Duodenal mucosa (tissue), 2 donors: Measurements from ENCODE around the gene UBXN11.

ENCODE experiments used
- H3K27ac ChIP-seq: one replicate; pipeline ENCODE4 v1.7.0; 2013; ENCODE audit warnings: low read depth, low read length
- H3K27me3 ChIP-seq, 2 donors: one replicate each; pipeline ENCODE4 v1.7.0; 2013; ENCODE audit warnings: low read length in 2 of 2, control low read depth in 1 of 2; ENCODE audit not compliant: insufficient read depth in 2 of 2, control insufficient read depth in 1 of 2
- H3K36me3 ChIP-seq, 2 donors: one replicate each; pipeline ENCODE4 v1.7.0; 2013; ENCODE audit warnings: low read length in 2 of 2, control low read depth in 1 of 2; ENCODE audit not compliant: insufficient read depth in 2 of 2, control insufficient read depth in 1 of 2
- H3K4me1 ChIP-seq, 2 donors: one replicate each; pipeline ENCODE4 v1.7.0; 2013; ENCODE audit warnings: low read length in 2 of 2, control low read depth in 1 of 2; ENCODE audit not compliant: insufficient read depth in 2 of 2, control insufficient read depth in 1 of 2
- H3K4me3 ChIP-seq, 2 donors: one replicate each; pipeline ENCODE4 v1.7.0; 2013; ENCODE audit warnings: low read length in 2 of 2, low read depth in 1 of 2
- H3K9ac ChIP-seq, 2 donors: one replicate each; pipeline ENCODE4 v1.7.0; 2013; ENCODE audit warnings: low read length in 2 of 2, low read depth in 1 of 2
- H3K9me3 ChIP-seq, 2 donors: one replicate each; pipeline ENCODE4 v1.7.0; 2013; ENCODE audit warnings: low read length in 2 of 2, control low read depth in 1 of 2; ENCODE audit not compliant: control insufficient read depth in 1 of 2

The UBXN11 gene

GRCh38 chr1:26350343-26350700 lies 43.9 kb upstream of the UBXN11 start:
- Histone ChIP-seq H3K4me3 (no peak overlapping the region), H3K36me3 (no peaks in the 10 kb centered on the region), H3K9me3 (no peaks in the 10 kb centered on the region), H3K9ac (no peak overlapping the region), H3K27ac (no peak overlapping the region), H3K27me3 (no peaks in the 10 kb centered on the region), H3K4me1 (peaks cover 37% of the 10 kb centered on the region in 2 donors)

- H3K27ac ChIP-seq = no peak overlapping the region
- H3K36me3 ChIP-seq = no peaks in the 10 kb centered on the region
- H3K9ac ChIP-seq = no peak overlapping the region
- H3K9me3 ChIP-seq = no peaks in the 10 kb centered on the region
- H3K4me1 ChIP-seq = peaks cover 32 to 33% of the 10 kb centered on the region in 2 donors
- H3K4me3 ChIP-seq = no peak overlapping the region
- H3K27me3 ChIP-seq = no peaks in the 10 kb centered on the region
Observed at GRCh38 chr1:26349877-26350244, 43.4 kb upstream of the UBXN11 start.

- no peak overlapping the region for H3K9ac ChIP-seq
- H3K9me3 ChIP-seq = no peaks in the 10 kb centered on the region
- no peaks in the 10 kb centered on the region for H3K36me3 ChIP-seq
- H3K4me1 ChIP-seq = peaks cover 27 to 28% of the 10 kb centered on the region in 2 donors
- H3K4me3 ChIP-seq = no peak overlapping the region
- H3K27me3 ChIP-seq = no peaks in the 10 kb centered on the region
- no peak overlapping the region for H3K27ac ChIP-seq
Observed at GRCh38 chr1:26349188-26349876, 42.9 kb upstream of the UBXN11 start.

GRCh38 chr1:26346274-26347033 lies 40.0 kb upstream of the UBXN11 start:
- H3K27ac ChIP-seq = no peak overlapping the region
- no peaks in the 10 kb centered on the region for H3K9me3 ChIP-seq
- no peak overlapping the region for H3K4me3 ChIP-seq
- no peak overlapping the region for H3K9ac ChIP-seq
- peaks cover 10 to 12% of the 10 kb centered on the region in 2 donors for H3K4me1 ChIP-seq
- H3K27me3 ChIP-seq = no peaks in the 10 kb centered on the region
- no peaks in the 10 kb centered on the region for H3K36me3 ChIP-seq

- Histone ChIP-seq H3K27me3 (no peaks in the 10 kb centered on the region), H3K27ac (no peak overlapping the region), H3K4me3 (no peak overlapping the region), H3K9ac (no peak overlapping the region), H3K4me1 (peaks cover 3 to 4% of the 10 kb centered on the region in 2 donors), H3K36me3 (no peaks in the 10 kb centered on the region), H3K9me3 (no peaks in the 10 kb centered on the region)
Observed at GRCh38 chr1:26345718-26346117, 39.3 kb upstream of the UBXN11 start.

DNA sequence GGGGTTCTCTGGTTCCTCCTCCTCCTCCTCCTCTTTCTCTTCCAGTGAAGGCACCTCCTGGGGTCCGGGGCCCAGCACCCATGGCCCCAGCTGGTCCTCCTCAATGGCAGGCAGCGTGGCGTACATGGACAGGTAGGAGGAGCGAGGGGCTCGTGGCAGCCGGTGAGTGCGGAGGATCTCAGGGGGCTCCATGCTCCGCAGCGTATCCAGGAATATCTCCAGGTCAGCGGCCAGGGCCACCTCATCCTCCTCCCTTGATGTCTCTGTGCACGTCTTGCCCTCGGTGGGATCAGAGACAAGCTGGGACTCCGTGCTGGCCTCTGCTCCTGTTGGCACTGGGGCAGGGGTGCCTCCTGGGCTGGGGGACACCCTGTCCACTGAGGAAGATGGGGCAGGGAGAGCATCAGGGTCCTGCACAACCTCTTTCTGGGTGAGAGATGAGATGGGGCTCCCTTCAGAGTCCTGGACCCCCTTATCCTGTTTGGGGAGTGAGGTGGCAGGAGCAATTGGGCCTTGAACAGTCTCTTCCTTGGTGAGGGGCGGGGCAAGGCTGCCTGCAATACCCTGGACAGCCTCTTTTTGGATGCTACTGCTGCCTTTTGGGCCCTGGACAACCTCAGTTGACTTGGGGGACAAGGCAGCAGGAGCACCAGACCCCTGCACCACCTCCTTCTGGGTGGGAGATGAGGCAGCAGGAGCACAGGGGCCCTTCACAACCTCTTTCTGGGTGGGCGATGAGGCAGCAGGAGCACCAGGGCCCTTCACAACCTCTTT lies 37.9 kb upstream of the UBXN11 start:
- H3K27ac ChIP-seq = no peak overlapping the region
- H3K4me3 ChIP-seq = no peak overlapping the region
- no peak overlapping the region for H3K9ac ChIP-seq
- H3K36me3 ChIP-seq = no peaks in the 10 kb centered on the region
- H3K27me3 ChIP-seq = no peaks in the 10 kb centered on the region
- H3K4me1 ChIP-seq = no peaks in the 10 kb centered on the region
- no peaks in the 10 kb centered on the region for H3K9me3 ChIP-seq

DNA sequence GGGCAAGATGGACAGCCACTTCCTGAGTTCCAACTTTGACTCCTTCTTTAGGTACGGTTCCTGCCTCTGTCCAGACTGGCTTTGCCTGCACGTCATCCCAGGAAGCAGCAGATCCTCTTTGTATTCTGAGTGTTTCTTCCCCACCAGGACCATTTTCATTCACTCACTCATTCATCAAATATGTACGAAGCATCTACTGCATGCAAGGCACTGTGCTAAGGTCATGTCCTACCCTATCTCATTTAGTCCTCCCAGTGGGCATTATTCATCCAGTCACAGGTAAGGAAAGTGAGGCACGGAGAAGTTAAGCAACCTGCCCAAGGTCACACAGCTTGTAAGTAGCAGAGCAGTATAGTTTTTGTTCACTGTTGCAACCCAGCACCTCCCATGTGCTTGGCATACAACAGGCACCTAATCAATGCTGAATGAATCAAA lies 33.6 kb upstream of the UBXN11 start:
- H3K9ac ChIP-seq = no peak overlapping the region
- no peaks in the 10 kb centered on the region for H3K9me3 ChIP-seq
- no peak overlapping the region for H3K27ac ChIP-seq
- peaks cover 0 to 3% of the 10 kb centered on the region in 2 donors for H3K36me3 ChIP-seq
- H3K4me3 ChIP-seq = no peak overlapping the region
- no peaks in the 10 kb centered on the region for H3K27me3 ChIP-seq
- peaks cover 6 to 10% of the 10 kb centered on the region in 2 donors for H3K4me1 ChIP-seq

DNA sequence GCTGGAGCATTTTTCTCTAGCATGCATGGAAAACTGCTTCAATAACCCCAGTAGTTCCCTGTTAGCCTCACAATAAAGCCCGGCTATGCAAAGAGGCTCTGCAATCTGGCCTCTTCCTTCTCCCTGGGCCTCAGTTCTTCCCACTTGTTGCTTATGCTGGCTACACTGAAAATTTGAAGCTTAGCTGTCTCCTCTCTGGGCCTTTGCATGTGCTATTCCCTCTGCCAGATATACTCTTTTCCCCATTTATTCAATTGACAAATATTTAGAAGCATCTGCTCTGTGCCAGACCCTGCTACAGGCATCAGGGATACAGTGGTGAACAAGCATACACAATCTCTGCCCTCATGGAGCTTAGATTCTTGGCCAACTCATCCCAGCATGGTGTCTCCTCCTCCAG lies 32.2 kb upstream of the UBXN11 start:
- no peaks in the 10 kb centered on the region for H3K9me3 ChIP-seq
- H3K27ac ChIP-seq = no peak overlapping the region
- H3K9ac ChIP-seq = no peak overlapping the region
- H3K4me1 ChIP-seq = peaks cover 6 to 10% of the 10 kb centered on the region in 2 donors
- peaks cover 0 to 3% of the 10 kb centered on the region in 2 donors for H3K36me3 ChIP-seq
- no peaks in the 10 kb centered on the region for H3K27me3 ChIP-seq
- no peak overlapping the region for H3K4me3 ChIP-seq

DNA sequence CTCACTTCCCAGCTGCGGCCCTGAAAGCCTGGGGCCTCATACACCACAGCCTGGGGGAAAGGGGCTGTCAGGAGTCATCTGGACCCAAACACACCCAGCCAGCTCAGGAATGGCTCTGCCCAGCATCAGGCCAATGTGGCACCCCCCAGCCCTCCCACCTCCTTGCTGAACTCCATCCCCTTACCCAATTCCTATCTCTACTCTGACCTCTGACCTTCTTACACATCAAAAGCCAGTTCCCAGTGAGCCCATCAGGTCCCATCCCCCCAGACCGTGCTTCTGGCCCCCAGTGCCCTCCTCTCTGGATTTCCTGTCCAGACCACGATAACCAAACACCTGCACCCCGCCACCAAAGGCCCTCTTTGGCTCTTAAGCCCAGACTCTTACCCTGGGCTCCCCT lies 31.2 kb upstream of the UBXN11 start:
- Histone ChIP-seq H3K36me3 (peaks cover 0 to 3% of the 10 kb centered on the region in 2 donors), H3K27ac (no peak overlapping the region), H3K4me1 (peaks cover 6 to 10% of the 10 kb centered on the region in 2 donors), H3K27me3 (no peaks in the 10 kb centered on the region), H3K4me3 (no peak overlapping the region), H3K9me3 (no peaks in the 10 kb centered on the region), H3K9ac (no peak overlapping the region)

GRCh38 chr1:26337206-26337535 lies 30.7 kb upstream of the UBXN11 start:
- peaks cover 0 to 3% of the 10 kb centered on the region in 2 donors for H3K36me3 ChIP-seq
- H3K4me1 ChIP-seq = peaks cover 6 to 10% of the 10 kb centered on the region in 2 donors
- H3K4me3 ChIP-seq = peak overlapping the region in 1 of 2 donors; percentile 78
- no peaks in the 10 kb centered on the region for H3K9me3 ChIP-seq
- H3K27me3 ChIP-seq = no peaks in the 10 kb centered on the region
- no peak overlapping the region for H3K9ac ChIP-seq
- no peak overlapping the region for H3K27ac ChIP-seq
